Body of pancreas (tissue), 4 donors: ENCODE measurements around the gene IL20. TPM values are rescaled to one million over a fixed set of nuclear protein-coding genes. Genes with fewer than 3 reads are reported as not detected.

Experiments
- ATAC-seq: fragments of 150-250 bp; one replicate; pipeline ENCODE4 v1.9.1; 2016
- DNase-seq, 4 donors: peaks; one replicate each; pipeline ENCODE4 v3.0.0-alpha.2; 2019
- H3K27ac ChIP-seq, 4 donors: fragments of 200-600 bp; sonication (generic); 1 replicate in 3 of 4; 2 replicates in 1 of 4; pipeline versions ENCODE4 v1.5.1 to v1.6.1; 2016 to 2019; ENCODE audit warnings: mild to moderate bottlenecking in 1 of 4, mixed read lengths in 1 of 4, moderate library complexity in 1 of 4
- H3K27me3 ChIP-seq, 2 donors: fragments of 200-600 bp; sonication (generic); one replicate each; pipeline ENCODE4 v1.6.0; 2016; ENCODE audit warnings: mild to moderate bottlenecking in 1 of 2
- H3K36me3 ChIP-seq, 2 donors: fragments of 200-600 bp; sonication (generic); replicated peaks in 1 of 2; 2 replicates each; pipeline ENCODE4 v1.5.1; 2016; ENCODE audit warnings: low read depth in 2 of 2; ENCODE audit not compliant: insufficient read depth in 1 of 2
- H3K4me1 ChIP-seq: fragments of 200-600 bp; sonication (generic); one replicate; pipeline ENCODE4 v1.6.0; 2016
- H3K4me3 ChIP-seq, 2 donors: fragments of 200-600 bp; sonication (generic); 1 replicate in 1 of 2; 2 replicates in 1 of 2; pipeline ENCODE4 v1.5.1; 2016 to 2019
- H3K9me3 ChIP-seq, 3 donors: fragments of 200-600 bp; sonication (generic); 1 replicate in 2 of 3; 2 replicates in 1 of 3; pipeline ENCODE4 v1.5.1; 2016
- CTCF ChIP-seq, 7 experiments: fragments of 450-650 bp in 4 of 7; fragments of 200-600 bp in 3 of 7; sonication (generic) in 3 of 7; IDR thresholded peaks; one replicate each; pipeline ENCODE4 v1.5.1; 2016 to 2019; ENCODE audit warnings: antibody characterized with exemption in 7 of 7
- POLR2A ChIP-seq, 3 donors: fragments of 450-650 bp; IDR thresholded peaks; one replicate each; pipeline ENCODE4 v1.6.1; 2016; ENCODE audit warnings: antibody characterized with exemption in 3 of 3, mild to moderate bottlenecking in 2 of 3
- whole genome bisulfite sequencing, 2 donors: methylation state at CpG; one replicate each; pipeline ENCODE4 v1.1.5; 2017; 5-methylcytosine and 5-hydroxymethylcytosine counted together
- intact Hi-C: fragments of 100-400 bp; cut with DNase I; formaldehyde crosslinking; loops from one replicate; pipeline ENCODE4 v1.15.1; 2023
- total RNA-seq, 2 donors: library from RNA; depleted of rRNA; stranded (reverse); fragments of >200 nt; gene quantifications; one replicate each; pipeline ENCODE4 v1.1.0, GENCODE V29; 2016

IL20 gene
- total RNA-seq, 2 donors from 2014 or later, result not detected

GRCh38 chr1:206854401-206855129, 10.9 kb upstream of the IL20 start:
- Histone ChIP-seq H3K4me3 (no peak overlapping the region), H3K9me3 (no peaks in the 10 kb centered on the region), H3K27me3 (no peaks in the 10 kb centered on the region), H3K4me1 (no peaks in the 10 kb centered on the region), H3K27ac (no peak overlapping the region), H3K36me3 (no peaks in the 10 kb centered on the region)
- no peak for TF ChIP-seq CTCF (IDR thresholded peaks at IDR 0.05)
- TF ChIP-seq POLR2A (IDR thresholded peaks at IDR 0.05), result no peak
- ATAC-seq, result peak; percentile 40
- DNase-seq, result peak; percentile 55 to 79 (median 68)
- 53 to 59% methylated on average over 3 of the region's 3 CpGs for WGBS, 2 donors
- intact Hi-C loops, result no loop called here

- Histone ChIP-seq H3K27me3 (no peaks in the 10 kb centered on the region), H3K4me1 (no peaks in the 10 kb centered on the region), H3K4me3 (no peak overlapping the region), H3K27ac (no peak overlapping the region), H3K36me3 (no peaks in the 10 kb centered on the region), H3K9me3 (no peaks in the 10 kb centered on the region)
- 81 to 95% methylated on average over 2 of the region's 2 CpGs for WGBS, 2 donors
- DNase-seq (no peak), ATAC-seq (no peak)
- intact Hi-C loops, result no loop called here
- TF ChIP-seq POLR2A (IDR thresholded peaks at IDR 0.05) (no peak), CTCF (IDR thresholded peaks at IDR 0.05) (no peak)
Measured at GRCh38 chr1:206855859-206856258, 9.6 kb upstream of the IL20 start.

GRCh38 chr1:206856674-206857464, 8.6 kb upstream of the IL20 start:
- Histone ChIP-seq H3K36me3 (no peaks in the 10 kb centered on the region), H3K27me3 (no peaks in the 10 kb centered on the region), H3K4me1 (no peaks in the 10 kb centered on the region), H3K9me3 (no peaks in the 10 kb centered on the region), H3K4me3 (no peak overlapping the region), H3K27ac (no peak overlapping the region)
- no peak for TF ChIP-seq POLR2A (IDR thresholded peaks at IDR 0.05)
- peak in 1 of 7 experiments; percentile 17 for TF ChIP-seq CTCF (IDR thresholded peaks at IDR 0.05)
- intact Hi-C loops, result no loop called here
- WGBS, 2 donors, result 85 to 86% methylated on average over 5 of the region's 5 CpGs
- DNase-seq (no peak), ATAC-seq (no peak)

GRCh38 chr1:206859082-206859521, 6.3 kb upstream of the IL20 start:
- H3K4me3 ChIP-seq, result no peak overlapping the region
- DNase-seq (peak in 1 of 4 donors; percentile 30), ATAC-seq (no peak)
- intact Hi-C loops, result no loop called here
- no peaks in the 10 kb centered on the region for H3K4me1 ChIP-seq
- WGBS, 2 donors, result 70 to 73% methylated on average over 5 of the region's 5 CpGs
- TF ChIP-seq CTCF (IDR thresholded peaks at IDR 0.05), result no peak
- TF ChIP-seq POLR2A (IDR thresholded peaks at IDR 0.05), result no peak
- no peak overlapping the region for H3K27ac ChIP-seq
- no peaks in the 10 kb centered on the region for H3K36me3 ChIP-seq
- H3K27me3 ChIP-seq, result no peaks in the 10 kb centered on the region
- H3K9me3 ChIP-seq, result no peaks in the 10 kb centered on the region
